ENCODE data around the gene VWA5B1. TPM values are rescaled to one million over a fixed set of nuclear protein-coding genes. Genes with fewer than 3 reads are reported as not detected.

The VWA5B1 gene
- total and polyA plus RNA-seq, 2 donors (not counting 3 experiments of a cell fraction or from before 2014, with no cell fraction given) = not detected

DNA sequence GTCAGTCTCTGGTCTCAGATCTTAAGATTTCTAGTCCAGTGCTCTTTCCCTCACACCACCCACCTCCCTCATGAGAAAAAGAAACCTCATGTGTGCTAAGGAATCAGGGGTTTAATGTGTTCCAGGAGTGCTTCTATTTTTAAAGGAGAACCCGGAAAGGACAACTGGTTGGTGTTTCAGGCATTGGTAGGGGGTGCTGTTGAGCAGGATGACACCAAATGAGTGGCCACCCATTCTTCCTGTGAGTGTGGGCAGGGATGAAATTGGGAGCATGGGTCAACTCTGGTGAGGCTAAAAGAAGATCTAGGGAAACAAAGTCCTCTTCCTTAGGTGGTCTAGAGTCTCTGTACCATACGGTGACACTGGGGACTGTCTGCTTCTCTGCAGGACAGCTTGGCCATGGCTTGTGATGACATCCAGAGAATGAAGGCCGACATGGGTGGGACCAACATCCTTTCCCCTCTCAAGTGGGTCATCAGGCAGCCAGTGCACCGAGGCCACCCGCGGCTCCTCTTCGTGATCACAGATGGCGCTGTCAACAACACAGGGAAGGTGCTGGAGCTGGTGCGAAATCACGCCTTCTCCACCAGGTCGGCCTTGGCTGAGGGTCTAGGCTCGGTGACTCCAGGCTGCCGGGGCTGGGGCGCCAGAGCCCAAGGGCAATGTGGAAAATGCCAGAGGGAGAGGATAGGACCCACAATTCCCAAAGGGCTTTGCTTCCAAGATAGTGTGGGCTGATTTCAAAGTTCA lies 39.3 kb downstream of the VWA5B1 start:
- Histone ChIP-seq H3K27me3 (ENCODE audit: control insufficient read depth in 2 of 2, insufficient read depth in 2 of 2, low read length in 2 of 2) (peaks cover 0 to 2% of the 10 kb centered on the region in 2 experiments), H3K79me2 (ENCODE audit: control insufficient read depth, insufficient read depth, low read length) (no peaks in the 10 kb centered on the region), H3K36me3 (ENCODE audit: control insufficient read depth in 2 of 2, extremely low read depth in 1 of 2, insufficient read depth in 2 of 2, low read length in 2 of 2) (no peaks in the 10 kb centered on the region), H3K4me1 (ENCODE audit: control insufficient read depth, extremely low read depth, insufficient read depth, low read length) (no peaks in the 10 kb centered on the region), H3K27ac (ENCODE audit: insufficient read depth, low read depth, low read length) (no peak overlapping the region), H3K4me2 (ENCODE audit: insufficient read depth, low read length) (no peak overlapping the region), H4K20me1 (replicated peaks; ENCODE audit: control insufficient read depth, extremely low read depth, insufficient read depth, low read length) (no peaks in the 10 kb centered on the region), H2AFZ (ENCODE audit: low read depth, low read length) (no peak overlapping the region), H3K9me1 (replicated peaks; ENCODE audit: control insufficient read depth, extremely low read depth, insufficient read depth, low read length) (no peaks in the 10 kb centered on the region), H3K9me3 (replicated peaks; ENCODE audit: control insufficient read depth, insufficient read depth, low read length) (no peaks in the 10 kb centered on the region), H3K9ac (replicated peaks; ENCODE audit: extremely low read depth, insufficient read depth, low read length) (no peak overlapping the region), H3K4me3 (replicated peaks in 1 of 3; ENCODE audit: insufficient read depth in 1 of 3, low read depth in 1 of 3, low read length in 3 of 3) (no peak overlapping the region)
- ChIA-PET CTCF (no interaction called here), POLR2A (no interaction called here)
- intact Hi-C loops (cut with micrococcal nuclease) = no loop called here
- no peak for TF ChIP-seq POLR2A (IDR thresholded peaks at IDR 0.05; ENCODE audit: low read depth, low read length)
- TF ChIP-seq, protein P1, sequence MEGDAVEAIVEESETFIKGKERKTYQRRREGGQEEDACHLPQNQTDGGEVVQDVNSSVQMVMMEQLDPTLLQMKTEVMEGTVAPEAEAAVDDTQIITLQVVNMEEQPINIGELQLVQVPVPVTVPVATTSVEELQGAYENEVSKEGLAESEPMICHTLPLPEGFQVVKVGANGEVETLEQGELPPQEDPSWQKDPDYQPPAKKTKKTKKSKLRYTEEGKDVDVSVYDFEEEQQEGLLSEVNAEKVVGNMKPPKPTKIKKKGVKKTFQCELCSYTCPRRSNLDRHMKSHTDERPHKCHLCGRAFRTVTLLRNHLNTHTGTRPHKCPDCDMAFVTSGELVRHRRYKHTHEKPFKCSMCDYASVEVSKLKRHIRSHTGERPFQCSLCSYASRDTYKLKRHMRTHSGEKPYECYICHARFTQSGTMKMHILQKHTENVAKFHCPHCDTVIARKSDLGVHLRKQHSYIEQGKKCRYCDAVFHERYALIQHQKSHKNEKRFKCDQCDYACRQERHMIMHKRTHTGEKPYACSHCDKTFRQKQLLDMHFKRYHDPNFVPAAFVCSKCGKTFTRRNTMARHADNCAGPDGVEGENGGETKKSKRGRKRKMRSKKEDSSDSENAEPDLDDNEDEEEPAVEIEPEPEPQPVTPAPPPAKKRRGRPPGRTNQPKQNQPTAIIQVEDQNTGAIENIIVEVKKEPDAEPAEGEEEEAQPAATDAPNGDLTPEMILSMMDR (IDR thresholded peaks at IDR 0.05; ENCODE audit: extremely low read depth in 1 of 2, insufficient read depth in 1 of 2, low read depth in 1 of 2, low read length in 2 of 2) = no peak
- no peak for TF ChIP-seq GATA2 (IDR thresholded peaks at IDR 0.05; ENCODE audit: insufficient read depth, insufficient read length, low read depth, low read length)
- no peak for TF ChIP-seq FOS (IDR thresholded peaks at IDR 0.05; ENCODE audit: borderline replicate concordance, insufficient read depth, low read length)
- no peak for TF ChIP-seq JUN (IDR thresholded peaks at IDR 0.05; ENCODE audit: borderline replicate concordance, insufficient read depth, insufficient read length, low read depth)
- TF ChIP-seq, protein P2, sequence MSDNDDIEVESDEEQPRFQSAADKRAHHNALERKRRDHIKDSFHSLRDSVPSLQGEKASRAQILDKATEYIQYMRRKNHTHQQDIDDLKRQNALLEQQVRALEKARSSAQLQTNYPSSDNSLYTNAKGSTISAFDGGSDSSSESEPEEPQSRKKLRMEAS (IDR thresholded peaks at IDR 0.05; ENCODE audit: insufficient read depth, insufficient read length) = no peak
- TF ChIP-seq MYC (IDR thresholded peaks at IDR 0.05; ENCODE audit: low read depth, low read length) = no peak
- TF ChIP-seq POLR2AphosphoS5 (IDR thresholded peaks at IDR 0.05; ENCODE audit: insufficient read depth, low read depth, low read length) = no peak
- TF ChIP-seq EZH2 (IDR thresholded peaks at IDR 0.05; ENCODE audit: borderline replicate concordance, low read depth, low read length, severe bottlenecking) = no peak
- dilution Hi-C loops (cut with MboI; ENCODE audit: extremely low pct_ligation_motif_present, low sequenced_read_pairs) = no loop called here
- BruUV-seq (replicated peaks) = no TSS peak
- no peak for DNase-seq (ENCODE audit: low read depth, low spot score)
- FAIRE-seq = no peak
